Measurements from ENCODE around the gene KDM1B. TPM values are rescaled to one million over a fixed set of nuclear protein-coding genes. Genes with fewer than 3 reads are reported as not detected.

Gene KDM1B
- total and polyA plus RNA-seq, 2 of the 8 experiments (the other 6 are each of a cell fraction or from before 2014, with no cell fraction given), result 3.7 to 7.5 TPM

DNA sequence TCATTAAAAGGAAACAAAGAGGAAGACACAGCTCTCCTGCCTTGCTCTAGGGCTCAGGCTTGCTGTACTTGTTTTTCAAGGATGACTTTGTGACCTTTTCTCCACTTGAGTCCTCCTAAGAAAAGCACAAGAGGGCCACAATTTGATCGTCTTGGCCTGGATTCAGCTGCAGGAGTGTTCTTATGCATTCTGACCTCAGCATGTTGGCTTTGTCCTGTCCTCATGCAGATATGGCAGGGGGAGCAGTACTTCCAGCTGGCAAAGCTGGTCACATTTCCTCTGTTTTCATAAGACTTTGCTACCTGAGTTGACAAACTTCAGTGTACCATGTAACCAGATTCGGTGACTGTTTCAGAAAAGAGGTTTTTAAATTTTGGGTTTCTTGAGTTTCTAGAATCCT, 30.8 kb downstream of the KDM1B start (continued):
- TF ChIP-seq GTF2F1 (IDR thresholded peaks at IDR 0.05; ENCODE audit: borderline replicate concordance, low read depth, low read length) (no peak), TCF12 (IDR thresholded peaks at IDR 0.05; ENCODE audit: low read depth, low read length) (peak; percentile 76; the same call in 1 of the 2 replicates)
